ENCODE measurements around the gene RIMBP2.
A peak's percentile ranks its signal among the peaks of the same experiment; 100 is the strongest.
"Not testable (repeated sequence)": the region's sequence is repeated elsewhere in the genome, so short reads cannot be mapped to it uniquely, and the experiment has no call there.

RIMBP2 gene

GRCh38 chr12:130589540-130590317 lies 126.4 kb downstream of the RIMBP2 start:
- H3K9ac ChIP-seq (ENCODE audit: low read depth, low read length, poor library complexity), result no peak overlapping the region
- peaks cover 0 to 2% of the 10 kb centered on the region in 2 donors for H3K9me3 ChIP-seq (replicated peaks in 1 of 2; ENCODE audit: control insufficient read depth in 2 of 2, insufficient read depth in 1 of 2, low read depth in 1 of 2, low read length in 2 of 2)
- no peaks in the 10 kb centered on the region for H3K79me1 ChIP-seq (ENCODE audit: low read depth, low read length)
- no peak overlapping the region for H3K4ac ChIP-seq (ENCODE audit: low read length)
- no peak overlapping the region for H3K14ac ChIP-seq (ENCODE audit: low read length)
- no peak overlapping the region for H3K18ac ChIP-seq (ENCODE audit: low read length)
- H3K36me3 ChIP-seq (replicated peaks in 1 of 2; ENCODE audit: control insufficient read depth in 2 of 2, insufficient read depth in 2 of 2, low read length in 2 of 2), result no peaks in the 10 kb centered on the region
- no peak overlapping the region for H2BK5ac ChIP-seq (ENCODE audit: low read length)
- DNase-seq (ENCODE audit: low spot score), result no peak
- no peaks in the 10 kb centered on the region for H3K27me3 ChIP-seq (ENCODE audit: control insufficient read depth in 3 of 3, insufficient read depth in 3 of 3, low read depth in 1 of 3, low read length in 3 of 3)
- no peak overlapping the region for H3K4me3 ChIP-seq (ENCODE audit: low read length in 2 of 2)
- H3K27ac ChIP-seq (replicated peaks; ENCODE audit: low read length), result no peak overlapping the region
- H2AFZ ChIP-seq (ENCODE audit: low read length), result no peak overlapping the region
- H3K4me2 ChIP-seq (ENCODE audit: insufficient read depth, low read length, poor library complexity, severe bottlenecking), result no peak overlapping the region
- no peak overlapping the region for H2BK12ac ChIP-seq (ENCODE audit: low read length)
- WGBS, 2 donors (ENCODE audit: extremely low coverage in 2 of 2, insufficient read length in 2 of 2, insufficient replicate concordance in 1 of 2), result no CpG with 5 or more reads among the region's 11 CpGs
- no peak overlapping the region for H3K23ac ChIP-seq (ENCODE audit: low read depth, low read length, poor library complexity)
- no peak overlapping the region for H4K8ac ChIP-seq (ENCODE audit: low read depth, low read length)
- peaks cover 0 to 8% of the 10 kb centered on the region in 2 donors for H3K4me1 ChIP-seq (ENCODE audit: control insufficient read depth in 2 of 2, insufficient read depth in 1 of 2, low read depth in 1 of 2, low read length in 2 of 2)
- no peak overlapping the region for H2AK5ac ChIP-seq (ENCODE audit: low read depth, low read length)
- no peak overlapping the region for H4K91ac ChIP-seq (ENCODE audit: low read depth, low read length, poor library complexity)
- H2BK15ac ChIP-seq (ENCODE audit: low read length), result no peak overlapping the region
- H2BK120ac ChIP-seq (ENCODE audit: low read depth, low read length), result no peak overlapping the region

- no peaks in the 10 kb centered on the region for H3K36me3 ChIP-seq (replicated peaks in 1 of 2; ENCODE audit: control insufficient read depth in 2 of 2, insufficient read depth in 2 of 2, low read length in 2 of 2)
- DNase-seq (ENCODE audit: low spot score), result no peak
- no peak overlapping the region for H4K8ac ChIP-seq (ENCODE audit: low read depth, low read length)
- peaks cover 0 to 8% of the 10 kb centered on the region in 2 donors for H3K4me1 ChIP-seq (ENCODE audit: control insufficient read depth in 2 of 2, insufficient read depth in 1 of 2, low read depth in 1 of 2, low read length in 2 of 2)
- no peak overlapping the region for H2AFZ ChIP-seq (ENCODE audit: low read length)
- no peak overlapping the region for H3K4ac ChIP-seq (ENCODE audit: low read length)
- no peak overlapping the region for H3K9ac ChIP-seq (ENCODE audit: low read depth, low read length, poor library complexity)
- H2BK5ac ChIP-seq (ENCODE audit: low read length), result no peak overlapping the region
- H3K23ac ChIP-seq (ENCODE audit: low read depth, low read length, poor library complexity), result no peak overlapping the region
- H2BK12ac ChIP-seq (ENCODE audit: low read length), result no peak overlapping the region
- no peak overlapping the region for H2BK15ac ChIP-seq (ENCODE audit: low read length)
- H3K79me1 ChIP-seq (ENCODE audit: low read depth, low read length), result no peaks in the 10 kb centered on the region
- no peaks in the 10 kb centered on the region for H3K27me3 ChIP-seq (ENCODE audit: control insufficient read depth in 3 of 3, insufficient read depth in 3 of 3, low read depth in 1 of 3, low read length in 3 of 3)
- H3K18ac ChIP-seq (ENCODE audit: low read length), result no peak overlapping the region
- no peak overlapping the region for H2BK120ac ChIP-seq (ENCODE audit: low read depth, low read length)
- H3K14ac ChIP-seq (ENCODE audit: low read length), result no peak overlapping the region
- no peak overlapping the region for H3K4me3 ChIP-seq (ENCODE audit: low read length in 2 of 2)
- peaks cover 0 to 2% of the 10 kb centered on the region in 2 donors for H3K9me3 ChIP-seq (replicated peaks in 1 of 2; ENCODE audit: control insufficient read depth in 2 of 2, insufficient read depth in 1 of 2, low read depth in 1 of 2, low read length in 2 of 2)
- no peak overlapping the region for H4K91ac ChIP-seq (ENCODE audit: low read depth, low read length, poor library complexity)
- no peak overlapping the region for H3K27ac ChIP-seq (replicated peaks; ENCODE audit: low read length)
- WGBS, 2 donors (ENCODE audit: extremely low coverage in 2 of 2, insufficient read length in 2 of 2, insufficient replicate concordance in 1 of 2), result no CpG with 5 or more reads among the region's 11 CpGs
- no peak overlapping the region for H2AK5ac ChIP-seq (ENCODE audit: low read depth, low read length)
- no peak overlapping the region for H3K4me2 ChIP-seq (ENCODE audit: insufficient read depth, low read length, poor library complexity, severe bottlenecking)
Observed at GRCh38 chr12:130588696-130589539, 127.2 kb downstream of the RIMBP2 start.

- no CpG with 5 or more reads among the region's 4 CpGs for WGBS, 2 donors (ENCODE audit: extremely low coverage in 2 of 2, insufficient read length in 2 of 2, insufficient replicate concordance in 1 of 2)
- H4K8ac ChIP-seq (ENCODE audit: low read depth, low read length), result peak overlapping the region; percentile 65
- no peak overlapping the region for H3K18ac ChIP-seq (ENCODE audit: low read length)
- H3K27ac ChIP-seq (replicated peaks; ENCODE audit: low read length), result no peak overlapping the region
- no peak overlapping the region for H2BK120ac ChIP-seq (ENCODE audit: low read depth, low read length)
- H2BK12ac ChIP-seq (ENCODE audit: low read length), result no peak overlapping the region
- H3K4me2 ChIP-seq (ENCODE audit: insufficient read depth, low read length, poor library complexity, severe bottlenecking), result no peak overlapping the region
- no peak overlapping the region for H2BK5ac ChIP-seq (ENCODE audit: low read length)
- H2AK5ac ChIP-seq (ENCODE audit: low read depth, low read length), result no peak overlapping the region
- H3K9me3 ChIP-seq (replicated peaks in 1 of 2; ENCODE audit: control insufficient read depth in 2 of 2, insufficient read depth in 1 of 2, low read depth in 1 of 2, low read length in 2 of 2), result peaks cover 0 to 2% of the 10 kb centered on the region in 2 donors
- H3K36me3 ChIP-seq (replicated peaks in 1 of 2; ENCODE audit: control insufficient read depth in 2 of 2, insufficient read depth in 2 of 2, low read length in 2 of 2), result no peaks in the 10 kb centered on the region
- peaks cover 1% of the 10 kb centered on the region for H3K79me1 ChIP-seq (ENCODE audit: low read depth, low read length)
- H2BK15ac ChIP-seq (ENCODE audit: low read length), result no peak overlapping the region
- peaks cover 0 to 8% of the 10 kb centered on the region in 2 donors for H3K4me1 ChIP-seq (ENCODE audit: control insufficient read depth in 2 of 2, insufficient read depth in 1 of 2, low read depth in 1 of 2, low read length in 2 of 2)
- H3K23ac ChIP-seq (ENCODE audit: low read depth, low read length, poor library complexity), result no peak overlapping the region
- peak overlapping the region; percentile 44 for H3K9ac ChIP-seq (ENCODE audit: low read depth, low read length, poor library complexity)
- no peak overlapping the region for H2AFZ ChIP-seq (ENCODE audit: low read length)
- H3K14ac ChIP-seq (ENCODE audit: low read length), result no peak overlapping the region
- H3K4ac ChIP-seq (ENCODE audit: low read length), result no peak overlapping the region
- H4K91ac ChIP-seq (ENCODE audit: low read depth, low read length, poor library complexity), result no peak overlapping the region
- no peak overlapping the region for H3K4me3 ChIP-seq (ENCODE audit: low read length in 2 of 2)
- H3K27me3 ChIP-seq (ENCODE audit: control insufficient read depth in 3 of 3, insufficient read depth in 3 of 3, low read depth in 1 of 3, low read length in 3 of 3), result no peaks in the 10 kb centered on the region
- DNase-seq (ENCODE audit: low spot score), result no peak
Observed at GRCh38 chr12:130587966-130588365, 128.1 kb downstream of the RIMBP2 start.

DNA sequence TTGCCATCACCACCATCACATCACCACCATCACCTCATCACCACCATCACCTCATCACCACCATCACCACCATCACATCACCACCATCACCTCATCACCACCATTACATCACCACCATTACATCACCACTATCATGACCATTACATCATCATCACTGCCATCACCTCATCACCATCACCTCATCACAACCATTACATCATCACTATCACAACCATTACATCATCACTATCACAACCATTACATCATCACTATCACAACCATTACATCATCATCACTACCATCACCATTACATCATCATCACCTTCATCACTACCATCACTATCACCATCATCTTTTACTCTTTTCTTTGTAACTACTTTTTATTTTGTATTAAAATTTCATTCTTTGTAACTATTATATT lies 131.6 kb downstream of the RIMBP2 start:
- H3K9ac ChIP-seq (ENCODE audit: low read depth, low read length, poor library complexity); DNase-seq (ENCODE audit: low spot score); H3K23ac ChIP-seq (ENCODE audit: low read depth, low read length, poor library complexity); H3K18ac ChIP-seq (ENCODE audit: low read length); H3K4ac ChIP-seq (ENCODE audit: low read length); H3K36me3 ChIP-seq (replicated peaks in 1 of 2; ENCODE audit: control insufficient read depth in 2 of 2, insufficient read depth in 2 of 2, low read length in 2 of 2); H3K27me3 ChIP-seq (ENCODE audit: control insufficient read depth in 3 of 3, insufficient read depth in 3 of 3, low read depth in 1 of 3, low read length in 3 of 3); H2AK5ac ChIP-seq (ENCODE audit: low read depth, low read length); H2BK120ac ChIP-seq (ENCODE audit: low read depth, low read length); H3K4me2 ChIP-seq (ENCODE audit: insufficient read depth, low read length, poor library complexity, severe bottlenecking); H4K91ac ChIP-seq (ENCODE audit: low read depth, low read length, poor library complexity); H2BK12ac ChIP-seq (ENCODE audit: low read length); H3K14ac ChIP-seq (ENCODE audit: low read length); H2AFZ ChIP-seq (ENCODE audit: low read length); H3K27ac ChIP-seq (replicated peaks; ENCODE audit: low read length); H3K4me1 ChIP-seq (ENCODE audit: control insufficient read depth in 2 of 2, insufficient read depth in 1 of 2, low read depth in 1 of 2, low read length in 2 of 2); H3K79me1 ChIP-seq (ENCODE audit: low read depth, low read length); H4K8ac ChIP-seq (ENCODE audit: low read depth, low read length); H3K9me3 ChIP-seq (replicated peaks in 1 of 2; ENCODE audit: control insufficient read depth in 2 of 2, insufficient read depth in 1 of 2, low read depth in 1 of 2, low read length in 2 of 2); H2BK15ac ChIP-seq (ENCODE audit: low read length); H2BK5ac ChIP-seq (ENCODE audit: low read length); H3K4me3 ChIP-seq (ENCODE audit: low read length in 2 of 2): not testable (repeated sequence)

All from neuronal stem cell (in vitro differentiated cells).